Suprapubic skin (tissue), 4 donors: ENCODE results near the gene PMEPA1.

Source experiments
- CTCF ChIP-seq, 2 donors: fragments of 200-600 bp in 1 of 2; fragments of 450-650 bp in 1 of 2; sonication (generic) in 1 of 2; IDR thresholded peaks; one replicate each; pipeline ENCODE4 v1.5.1; 2016 to 2019; ENCODE audit warnings: antibody characterized with exemption in 2 of 2, mild to moderate bottlenecking in 1 of 2, moderate library complexity in 1 of 2
- EP300 ChIP-seq: sonication (generic); formaldehyde crosslinking; IDR thresholded peaks from one replicate; pipeline ENCODE4 v1.6.1; 2017; ENCODE audit warnings: antibody characterized with exemption
- POLR2A ChIP-seq, 2 donors: fragments of 450-650 bp; IDR thresholded peaks; one replicate each; pipeline ENCODE4 v1.6.1; 2017; ENCODE audit warnings: antibody characterized with exemption in 2 of 2, mild to moderate bottlenecking in 2 of 2, moderate library complexity in 2 of 2
- POLR2AphosphoS5 ChIP-seq, 3 donors: sonication (generic); formaldehyde crosslinking; IDR thresholded peaks; one replicate each; pipeline ENCODE4 v1.6.1; 2017; ENCODE audit warnings: antibody characterized with exemption in 3 of 3

GRCh38 chr20:57650266-57650665, 59.5 kb downstream of the PMEPA1 start:
- TF ChIP-seq POLR2A (IDR thresholded peaks at IDR 0.05) (no peak), CTCF (IDR thresholded peaks at IDR 0.05) (no peak), POLR2AphosphoS5 (IDR thresholded peaks at IDR 0.05) (no peak), EP300 (no peak)
